Suppressor macrophage (primary cell): Measurements from ENCODE around the gene RANBP3.

ENCODE experiments used
- DNase-seq, 4 experiments: peaks; one replicate each; pipeline ENCODE4 v3.0.0-alpha.2; 2020 to 2022

The RANBP3 gene

GRCh38 chr19:5947435-5947834, 30.5 kb downstream of the RANBP3 start:
- DNase-seq = peak; percentile 89 to 96 (median 94)

- DNase-seq = peak in 3 of 4 experiments; percentile 16 to 41 (median 31)
Measured at GRCh38 chr19:5943623-5944022, 34.3 kb downstream of the RANBP3 start.

GRCh38 chr19:5943045-5943444, 34.9 kb downstream of the RANBP3 start:
- no peak for DNase-seq

- no peak for DNase-seq
Measured at GRCh38 chr19:5941673-5942072, 36.3 kb downstream of the RANBP3 start.

DNA sequence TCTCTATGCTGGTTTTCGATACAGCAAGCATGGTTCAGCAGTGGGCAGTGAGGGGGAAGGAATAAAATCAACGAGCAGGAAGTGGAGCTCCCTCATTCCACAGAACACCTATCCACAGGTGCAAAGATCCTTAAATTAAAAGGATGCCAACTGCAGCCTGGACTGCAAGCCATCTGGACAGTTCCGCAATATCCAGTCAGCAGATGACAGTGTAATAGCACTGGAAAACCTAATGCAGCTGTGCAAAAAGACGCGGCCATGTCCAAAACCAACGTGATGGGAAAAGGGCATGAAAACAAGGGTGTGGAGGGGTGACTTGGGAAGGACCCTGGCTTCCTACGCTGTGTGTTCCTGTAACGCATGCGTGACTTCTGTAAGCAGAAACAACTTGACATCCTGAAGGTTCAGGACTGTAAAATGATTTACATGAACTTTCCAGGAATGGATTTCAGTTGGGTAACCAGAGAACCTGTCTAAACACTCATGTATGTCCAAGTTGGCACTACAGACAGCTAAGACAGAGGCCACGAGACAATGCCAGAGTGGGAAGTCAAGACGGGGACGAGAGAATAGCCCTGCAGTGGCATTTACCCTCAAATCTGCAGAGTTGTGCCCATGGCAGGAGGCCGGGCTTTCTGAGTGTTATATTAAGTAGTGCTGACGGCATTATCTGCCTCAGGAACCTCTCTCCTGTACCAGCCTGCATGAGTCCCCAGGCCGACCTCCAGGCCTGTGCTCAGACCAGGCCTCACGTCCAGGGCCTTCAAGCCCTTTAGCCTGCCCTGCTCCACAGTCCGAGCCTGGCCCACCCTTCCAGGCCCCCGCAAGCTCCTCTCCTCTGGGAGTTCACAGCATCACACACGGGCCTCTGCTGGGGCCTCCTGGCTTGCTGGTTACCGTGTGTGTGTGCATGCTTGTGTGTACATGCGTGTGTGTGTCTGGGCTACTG, 37.4 kb downstream of the RANBP3 start:
- DNase-seq = no peak

GRCh38 chr19:5937550-5937949, 40.4 kb downstream of the RANBP3 start:
- DNase-seq = no peak

GRCh38 chr19:5936292-5936592, 41.7 kb downstream of the RANBP3 start:
- DNase-seq = no peak

DNA sequence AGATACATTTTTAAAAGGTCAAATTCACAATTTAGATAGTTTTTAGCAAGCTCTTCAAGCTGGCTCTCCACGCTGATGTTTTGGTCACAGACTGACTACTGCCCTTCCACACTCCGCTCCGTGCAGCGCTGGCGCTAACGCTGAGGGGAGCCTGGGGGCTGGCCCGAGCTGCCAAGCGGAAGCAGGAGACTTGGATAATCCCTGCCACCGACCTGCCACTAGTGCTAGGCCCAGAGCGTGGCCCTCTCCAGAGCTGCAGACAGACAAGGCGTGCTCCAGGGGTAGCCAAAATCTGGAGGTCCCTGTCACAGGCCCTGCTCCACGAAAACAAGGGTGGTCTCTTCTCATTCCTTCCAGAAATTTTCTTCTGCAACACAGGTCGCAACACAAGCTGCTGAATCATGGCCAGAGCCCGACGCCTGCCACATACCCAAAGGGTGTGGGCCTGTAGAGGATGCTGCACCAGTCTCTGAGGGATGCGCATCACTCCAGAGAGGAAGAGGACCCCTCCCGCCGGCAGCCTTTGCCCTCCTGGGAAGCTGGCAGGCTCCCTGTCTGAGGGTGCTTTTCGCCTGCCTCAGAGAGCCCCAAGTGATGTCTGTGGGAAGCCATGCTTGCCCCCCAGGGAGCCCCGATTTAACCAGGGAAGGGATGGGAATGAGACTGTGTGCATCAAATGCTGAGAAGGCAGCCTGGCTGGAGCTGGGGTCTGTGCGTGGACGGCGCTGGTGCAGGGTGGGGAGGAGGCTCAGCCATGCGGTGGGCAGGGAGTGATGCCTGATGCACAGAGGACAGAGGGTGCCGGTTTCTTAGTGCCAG, 42.3 kb downstream of the RANBP3 start:
- DNase-seq = no peak

GRCh38 chr19:5934774-5935472, 43.0 kb downstream of the RANBP3 start:
- DNase-seq = no peak

DNA sequence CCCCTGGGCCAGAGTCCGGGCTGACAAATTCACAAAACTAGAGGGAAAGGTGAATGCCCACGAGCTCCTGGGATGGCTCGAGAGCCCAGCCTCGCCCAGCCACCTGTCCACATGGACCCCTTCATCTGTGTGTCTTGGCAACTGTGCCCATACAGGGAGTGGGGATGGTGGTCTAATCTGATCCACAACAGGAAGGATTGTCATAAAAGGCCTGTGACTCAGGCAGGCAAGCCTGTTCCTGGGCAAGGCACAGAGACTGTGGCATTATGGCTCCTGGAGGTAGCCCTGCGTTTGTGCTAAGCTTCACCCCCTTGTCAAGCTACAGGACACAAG, 43.9 kb downstream of the RANBP3 start:
- no peak for DNase-seq

DNA sequence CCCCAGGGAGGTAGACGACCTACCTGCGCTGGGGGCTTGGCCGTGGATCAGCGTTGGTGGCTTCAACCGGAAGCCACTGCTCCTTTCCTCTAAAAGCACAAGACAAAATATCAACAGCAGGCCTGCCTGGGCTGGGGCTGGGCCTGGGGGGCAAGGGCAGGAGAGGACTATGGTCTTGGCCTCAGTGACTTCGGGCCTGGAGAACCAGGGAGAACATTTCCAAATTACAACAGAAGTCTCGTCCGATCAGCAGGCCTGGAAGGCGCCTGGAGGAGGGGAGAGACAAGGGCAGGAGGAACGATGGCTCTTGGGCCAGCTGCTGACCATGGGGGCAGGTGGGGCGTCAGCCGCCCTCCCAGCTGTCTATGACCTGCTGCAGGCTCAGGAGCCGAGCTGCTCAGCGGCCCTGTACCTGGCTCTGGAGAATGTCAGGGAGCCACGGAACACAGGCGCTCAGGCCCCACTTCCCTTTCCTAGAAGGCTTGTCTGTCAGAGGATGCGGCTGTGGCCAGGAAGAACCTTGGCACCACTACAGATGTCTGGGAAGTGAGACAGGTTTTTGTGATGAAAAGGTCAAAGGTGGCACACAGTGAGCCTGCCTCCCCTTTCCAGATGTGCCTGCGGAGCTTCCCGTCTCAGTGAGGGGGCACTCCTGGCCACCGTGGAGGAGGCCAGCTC, 44.4 kb downstream of the RANBP3 start:
- DNase-seq = no peak

DNA sequence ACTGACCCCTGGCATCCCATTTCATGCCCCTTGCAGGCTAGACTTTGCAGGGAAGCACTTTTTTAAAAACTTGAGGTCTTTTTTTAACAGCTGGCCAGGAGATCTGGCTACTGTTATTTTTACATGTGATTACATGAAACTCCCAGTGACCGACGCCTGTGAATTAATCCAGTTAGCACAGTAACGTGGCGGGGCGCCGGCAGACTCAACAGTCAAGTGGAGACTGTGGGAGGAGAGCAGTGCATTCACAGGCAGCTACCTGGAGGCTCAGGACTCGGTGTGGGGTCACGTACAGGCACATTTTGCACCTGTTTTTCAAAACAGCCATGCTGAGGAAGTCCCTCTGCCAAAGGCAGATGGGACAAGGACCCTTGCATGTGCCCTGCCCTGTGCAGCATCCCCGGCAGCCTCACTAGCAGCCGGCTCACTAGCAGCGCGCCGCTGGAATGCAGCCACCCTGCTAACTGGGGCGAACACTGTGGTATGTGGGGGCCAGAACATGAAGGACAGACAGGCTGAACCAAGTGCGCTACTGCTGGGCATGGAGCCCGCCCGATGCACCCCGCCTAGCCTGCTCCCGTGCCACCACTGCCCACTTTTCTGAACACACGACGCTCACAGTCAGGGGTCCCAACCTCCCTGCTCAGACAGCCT, 45.2 kb downstream of the RANBP3 start:
- no peak for DNase-seq

DNA sequence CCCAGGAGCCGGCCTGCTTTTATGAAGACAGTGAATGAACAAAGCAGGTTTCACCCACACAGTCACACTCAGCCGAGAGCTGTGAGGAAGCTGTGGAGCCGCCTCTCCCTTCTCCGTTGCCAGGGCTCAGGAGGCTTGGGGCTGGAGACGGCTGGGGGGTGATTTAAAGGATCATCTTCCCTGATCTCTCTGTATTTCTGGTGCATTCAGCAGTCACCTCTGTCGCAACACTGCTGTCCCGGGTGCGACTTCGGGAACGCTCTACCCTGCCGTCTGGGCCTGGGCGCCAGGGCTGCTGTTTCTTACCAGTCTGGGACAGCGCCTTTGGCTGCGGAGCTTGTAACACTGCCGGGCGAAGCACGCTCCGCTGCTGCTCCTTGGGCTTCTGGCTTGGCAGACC, 45.8 kb downstream of the RANBP3 start:
- DNase-seq = no peak

DNA sequence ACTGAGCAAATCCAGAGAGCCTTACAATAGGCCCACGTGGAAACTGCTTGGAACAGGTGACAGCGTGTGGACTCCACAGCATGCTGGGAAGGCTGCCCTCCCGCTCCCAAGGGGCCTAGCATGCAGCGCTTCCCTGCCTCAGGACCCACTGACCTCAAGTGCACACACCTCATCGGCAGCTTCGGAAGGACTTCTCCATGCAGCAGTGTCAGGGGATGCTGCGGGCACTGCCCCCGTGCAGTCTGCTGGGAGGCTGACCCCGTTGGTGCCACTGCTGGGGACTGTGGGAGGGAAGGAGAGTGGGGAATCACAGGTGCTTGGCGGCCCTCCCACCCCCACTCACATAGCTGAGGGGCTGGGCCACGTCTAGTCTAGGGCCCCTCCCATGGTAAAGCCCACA, 46.7 kb downstream of the RANBP3 start:
- DNase-seq = no peak

DNA sequence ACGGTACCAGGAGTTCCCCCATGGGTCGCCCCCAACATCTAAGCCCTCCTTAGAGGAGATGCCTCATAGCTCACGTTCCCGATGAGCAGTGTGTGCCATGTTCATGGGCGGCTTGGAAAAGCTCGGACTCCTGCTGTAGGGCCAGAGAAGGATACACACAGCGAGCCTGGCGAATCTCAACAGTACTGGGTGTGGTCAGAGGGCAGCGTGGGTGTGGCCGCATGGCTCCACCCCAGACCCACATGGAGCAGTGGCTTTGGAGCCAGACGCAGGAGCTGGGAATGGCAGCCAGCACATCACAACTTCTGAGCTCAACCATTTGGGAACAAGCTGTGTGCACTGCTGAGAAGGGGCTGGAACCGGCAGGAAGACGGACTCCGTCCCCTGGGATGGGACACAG, 48.3 kb downstream of the RANBP3 start:
- no peak for DNase-seq

DNA sequence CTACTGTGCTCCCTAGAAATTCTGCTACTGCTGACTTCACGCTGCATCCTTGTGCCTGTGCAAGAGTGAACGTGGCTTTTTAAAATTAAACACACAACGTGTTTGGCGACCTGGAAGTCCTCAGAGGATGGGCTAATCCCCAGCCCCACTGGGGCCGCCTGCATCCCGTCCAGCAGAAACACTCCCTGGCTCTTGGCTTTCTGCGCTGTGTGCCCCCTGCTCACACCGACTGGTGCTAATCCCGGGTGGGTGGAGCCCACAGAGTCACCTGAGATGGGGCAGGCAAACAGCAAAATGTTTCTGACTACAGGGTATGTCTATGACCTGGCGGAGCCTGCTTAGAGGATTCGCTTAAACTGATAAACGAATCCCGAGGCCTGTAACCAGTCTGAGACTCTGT, 48.8 kb downstream of the RANBP3 start:
- no peak for DNase-seq

GRCh38 chr19:5927441-5927821, 50.5 kb downstream of the RANBP3 start:
- no peak for DNase-seq

- DNase-seq = no peak
Measured at GRCh38 chr19:5926641-5927440, 51.1 kb downstream of the RANBP3 start.

DNA sequence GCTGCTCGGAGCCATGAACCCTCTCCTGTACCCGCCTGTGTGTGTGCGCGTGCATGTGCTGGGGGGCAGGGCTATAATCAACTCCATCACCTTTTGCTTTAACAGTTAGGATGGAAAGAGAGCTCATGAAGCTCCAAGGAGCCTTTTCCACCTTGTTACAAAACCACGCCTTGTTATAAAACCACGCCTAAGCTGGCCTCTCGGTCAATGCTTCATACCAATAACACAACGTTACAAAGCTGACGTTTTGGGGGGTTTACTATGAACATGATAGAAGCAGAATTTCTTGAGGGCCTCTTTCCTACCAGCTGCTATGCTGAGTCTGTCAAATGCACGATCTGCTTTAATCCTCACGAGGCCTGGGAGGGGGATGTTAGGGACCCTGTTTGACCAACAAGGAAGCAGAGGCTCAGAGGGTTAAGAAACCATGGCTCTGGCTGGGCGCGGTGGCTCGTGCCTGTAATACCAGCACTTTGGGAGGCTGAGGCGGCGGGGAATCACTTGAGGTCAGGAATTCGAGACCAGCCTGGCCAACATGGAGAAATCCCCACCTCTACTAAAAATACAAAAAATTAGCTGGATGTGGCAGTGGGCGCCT, 52.0 kb downstream of the RANBP3 start:
- no peak for DNase-seq

DNA sequence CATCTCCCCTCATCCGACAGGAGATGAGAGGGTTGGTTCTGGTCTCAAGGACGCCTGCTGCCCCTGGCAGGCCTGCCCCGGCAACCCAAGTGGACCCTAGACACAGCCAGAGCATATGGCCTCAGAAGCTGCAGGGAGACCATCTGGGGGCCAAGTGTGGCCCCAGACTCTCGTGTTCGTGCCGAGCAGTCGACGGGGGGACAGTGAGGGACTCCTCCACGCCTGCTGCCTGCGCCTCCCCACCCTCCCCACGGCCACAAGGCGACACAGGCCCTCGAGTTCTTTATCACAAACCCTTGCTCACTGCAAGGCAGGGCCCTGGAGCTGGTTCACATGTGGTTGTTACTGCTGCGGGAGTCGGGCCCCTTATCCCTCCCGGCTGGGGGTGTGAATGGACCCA, 54.6 kb downstream of the RANBP3 start:
- DNase-seq = no peak

GRCh38 chr19:5922161-5922545, 55.8 kb downstream of the RANBP3 start:
- DNase-seq = no peak
